Suprapubic skin (tissue), 4 donors: ENCODE measurements around the gene LRRC55. TPM values are rescaled to one million over a fixed set of nuclear protein-coding genes. Genes with fewer than 3 reads are reported as not detected.
A peak's percentile ranks its signal among the peaks of the same experiment; 100 is the strongest.

Experiments
- DNase-seq, 2 donors: peaks; one replicate each; pipeline ENCODE4 v3.0.0-alpha.2; 2019; ENCODE audit warnings: low spot score in 2 of 2
- H3K27ac ChIP-seq: fragments of 200-600 bp; sonication (generic); one replicate; pipeline ENCODE4 v1.5.1; 2019
- H3K27me3 ChIP-seq: fragments of 200-600 bp; sonication (generic); one replicate; pipeline ENCODE4 v1.5.1; 2019
- H3K36me3 ChIP-seq: fragments of 200-600 bp; sonication (generic); one replicate; pipeline ENCODE4 v1.5.1; 2019
- H3K4me1 ChIP-seq: fragments of 200-600 bp; sonication (generic); one replicate; pipeline ENCODE4 v1.5.1; 2019
- H3K4me3 ChIP-seq: fragments of 200-600 bp; sonication (generic); one replicate; pipeline ENCODE4 v1.5.1; 2019; ENCODE audit warnings: mild to moderate bottlenecking
- H3K9me3 ChIP-seq: fragments of 200-600 bp; sonication (generic); one replicate; pipeline ENCODE4 v1.5.1; 2019
- EP300 ChIP-seq: sonication (generic); formaldehyde crosslinking; IDR thresholded peaks from one replicate; pipeline ENCODE4 v1.6.1; 2017; ENCODE audit warnings: antibody characterized with exemption
- POLR2A ChIP-seq, 2 donors: fragments of 450-650 bp; IDR thresholded peaks; one replicate each; pipeline ENCODE4 v1.6.1; 2017; ENCODE audit warnings: antibody characterized with exemption in 2 of 2, mild to moderate bottlenecking in 2 of 2, moderate library complexity in 2 of 2
- POLR2AphosphoS5 ChIP-seq, 3 donors: sonication (generic); formaldehyde crosslinking; IDR thresholded peaks; one replicate each; pipeline ENCODE4 v1.6.1; 2017; ENCODE audit warnings: antibody characterized with exemption in 3 of 3
- WGBS: methylation state at CpG from one replicate; pipeline ENCODE4 v1.1.5; 2018; 5-methylcytosine and 5-hydroxymethylcytosine counted together
- total RNA-seq, 4 donors: library from RNA; depleted of rRNA; stranded (reverse); fragments of >200 nt; gene quantifications; one replicate each; pipeline ENCODE4 v1.1.0, GENCODE V29; 2016
- TF ChIP-seq, protein P1 (sequence below), 2 donors: fragments of 200-600 bp in 1 of 2; fragments of 450-650 bp in 1 of 2; sonication (generic) in 1 of 2; IDR thresholded peaks; one replicate each; pipeline ENCODE4 v1.5.1; 2016 to 2019; ENCODE audit warnings: antibody characterized with exemption in 2 of 2, mild to moderate bottlenecking in 1 of 2, moderate library complexity in 1 of 2

LRRC55 gene
- total RNA-seq, 4 donors from 2014 or later, result 0.08 to 0.24 (median 0.17) TPM; not detected in 1

GRCh38 chr11:57197762-57198161, 16.0 kb downstream of the LRRC55 start:
- WGBS, result 96% methylated on average over 2 of the region's 2 CpGs
- Histone ChIP-seq H3K36me3 (no peaks in the 10 kb centered on the region), H3K4me3 (no peak overlapping the region), H3K27me3 (peaks cover 4% of the 10 kb centered on the region), H3K9me3 (no peaks in the 10 kb centered on the region), H3K27ac (no peak overlapping the region), H3K4me1 (peaks cover 9% of the 10 kb centered on the region)
- TF ChIP-seq POLR2AphosphoS5 (IDR thresholded peaks at IDR 0.05), result no peak
- TF ChIP-seq, protein P1, sequence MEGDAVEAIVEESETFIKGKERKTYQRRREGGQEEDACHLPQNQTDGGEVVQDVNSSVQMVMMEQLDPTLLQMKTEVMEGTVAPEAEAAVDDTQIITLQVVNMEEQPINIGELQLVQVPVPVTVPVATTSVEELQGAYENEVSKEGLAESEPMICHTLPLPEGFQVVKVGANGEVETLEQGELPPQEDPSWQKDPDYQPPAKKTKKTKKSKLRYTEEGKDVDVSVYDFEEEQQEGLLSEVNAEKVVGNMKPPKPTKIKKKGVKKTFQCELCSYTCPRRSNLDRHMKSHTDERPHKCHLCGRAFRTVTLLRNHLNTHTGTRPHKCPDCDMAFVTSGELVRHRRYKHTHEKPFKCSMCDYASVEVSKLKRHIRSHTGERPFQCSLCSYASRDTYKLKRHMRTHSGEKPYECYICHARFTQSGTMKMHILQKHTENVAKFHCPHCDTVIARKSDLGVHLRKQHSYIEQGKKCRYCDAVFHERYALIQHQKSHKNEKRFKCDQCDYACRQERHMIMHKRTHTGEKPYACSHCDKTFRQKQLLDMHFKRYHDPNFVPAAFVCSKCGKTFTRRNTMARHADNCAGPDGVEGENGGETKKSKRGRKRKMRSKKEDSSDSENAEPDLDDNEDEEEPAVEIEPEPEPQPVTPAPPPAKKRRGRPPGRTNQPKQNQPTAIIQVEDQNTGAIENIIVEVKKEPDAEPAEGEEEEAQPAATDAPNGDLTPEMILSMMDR (IDR thresholded peaks at IDR 0.05), result no peak
- TF ChIP-seq POLR2A (IDR thresholded peaks at IDR 0.05), result no peak
- no peak for TF ChIP-seq EP300
- no peak for DNase-seq

DNA sequence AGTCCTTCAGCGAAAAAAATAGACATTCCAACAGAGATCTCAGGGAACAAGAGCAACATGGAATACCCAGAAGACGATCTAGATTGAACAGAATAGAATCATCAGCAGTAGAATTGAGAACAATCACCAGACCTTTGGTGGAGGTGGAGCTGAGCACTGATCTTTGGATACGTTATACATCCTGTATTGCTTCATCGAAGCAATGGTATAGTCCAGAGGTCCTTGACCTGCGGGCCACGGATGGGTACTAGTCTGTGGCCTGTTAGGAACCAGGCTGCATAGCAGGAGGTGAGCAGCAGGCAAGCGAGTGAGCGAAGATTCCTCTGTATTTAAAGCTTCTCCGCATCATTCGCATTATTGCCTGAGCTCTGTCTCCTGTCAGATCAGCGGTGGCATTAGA, 17.6 kb downstream of the LRRC55 start:
- Histone ChIP-seq H3K36me3 (no peaks in the 10 kb centered on the region), H3K27ac (no peak overlapping the region), H3K9me3 (no peaks in the 10 kb centered on the region), H3K4me3 (no peak overlapping the region), H3K4me1 (peaks cover 13% of the 10 kb centered on the region), H3K27me3 (peaks cover 4% of the 10 kb centered on the region)
- no peak for DNase-seq
- WGBS, result 87% methylated on average over 11 of the region's 11 CpGs
- TF ChIP-seq, protein P1 (IDR thresholded peaks at IDR 0.05), result no peak
- TF ChIP-seq POLR2A (IDR thresholded peaks at IDR 0.05) (no peak), EP300 (no peak), POLR2AphosphoS5 (IDR thresholded peaks at IDR 0.05) (no peak)

GRCh38 chr11:57200917-57201316, 19.2 kb downstream of the LRRC55 start:
- no peak for DNase-seq
- H3K36me3 ChIP-seq, result no peaks in the 10 kb centered on the region
- no peak overlapping the region for H3K4me3 ChIP-seq
- WGBS, result 72% methylated on average over 7 of the region's 7 CpGs
- H3K27ac ChIP-seq, result no peak overlapping the region
- H3K27me3 ChIP-seq, result peaks cover 4% of the 10 kb centered on the region
- TF ChIP-seq POLR2A (IDR thresholded peaks at IDR 0.05) (no peak), EP300 (no peak), POLR2AphosphoS5 (IDR thresholded peaks at IDR 0.05) (no peak)
- TF ChIP-seq, protein P1 (IDR thresholded peaks at IDR 0.05), result no peak
- no peaks in the 10 kb centered on the region for H3K9me3 ChIP-seq
- H3K4me1 ChIP-seq, result peaks cover 17% of the 10 kb centered on the region

DNA sequence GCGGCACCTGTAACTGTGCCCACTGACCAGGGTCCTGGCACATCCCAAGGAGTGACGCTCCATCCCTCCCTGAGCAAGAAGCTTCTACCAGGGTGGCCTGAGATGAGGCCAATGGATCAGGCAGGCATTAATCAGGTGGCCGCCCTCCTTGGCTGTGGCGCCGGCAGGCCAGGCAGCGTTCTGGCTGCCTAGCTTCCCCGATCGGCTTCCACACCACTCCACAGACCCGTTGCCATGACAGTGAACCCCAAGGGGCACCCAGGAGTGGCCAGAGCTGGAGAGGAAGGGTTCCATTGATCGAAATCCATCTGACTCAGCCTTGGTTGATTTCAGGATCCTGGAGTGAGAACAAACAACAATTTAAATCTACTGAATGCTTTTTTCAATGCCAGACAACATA, 20.5 kb downstream of the LRRC55 start:
- no peaks in the 10 kb centered on the region for H3K9me3 ChIP-seq
- peak overlapping the region; percentile 18 for H3K27ac ChIP-seq
- H3K36me3 ChIP-seq, result no peaks in the 10 kb centered on the region
- no peak overlapping the region for H3K4me3 ChIP-seq
- WGBS, result 90% methylated on average over 2 of the region's 10 CpGs
- TF ChIP-seq, protein P1 (IDR thresholded peaks at IDR 0.05), result no peak
- TF ChIP-seq POLR2AphosphoS5 (IDR thresholded peaks at IDR 0.05) (no peak), POLR2A (IDR thresholded peaks at IDR 0.05) (no peak), EP300 (no peak)
- DNase-seq, result no peak
- H3K27me3 ChIP-seq, result peaks cover 9% of the 10 kb centered on the region
- peaks cover 17% of the 10 kb centered on the region for H3K4me1 ChIP-seq

DNA sequence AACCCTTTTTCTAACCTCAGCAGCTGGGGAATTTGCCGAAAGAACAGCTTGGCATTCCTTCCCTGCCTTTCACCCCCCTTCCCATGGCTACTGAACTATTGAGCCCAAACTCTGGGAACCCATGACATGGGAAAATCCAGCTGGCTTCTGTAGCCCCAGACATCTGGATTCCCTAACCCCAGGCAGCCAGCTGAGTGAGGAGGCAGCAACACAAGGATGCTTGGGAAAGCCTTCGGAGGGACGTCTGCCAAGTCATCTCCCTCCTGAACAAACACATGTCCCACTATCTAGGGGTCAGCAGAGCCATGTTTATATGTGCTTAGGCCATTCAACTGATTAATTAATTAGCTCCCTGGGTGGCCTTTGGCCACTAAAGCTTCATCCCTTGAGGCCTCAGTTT, 21.6 kb downstream of the LRRC55 start:
- H3K4me1 ChIP-seq, result peaks cover 17% of the 10 kb centered on the region
- WGBS, result 39% methylated on average over 3 of the region's 3 CpGs
- H3K4me3 ChIP-seq, result no peak overlapping the region
- H3K27me3 ChIP-seq, result peaks cover 9% of the 10 kb centered on the region
- H3K9me3 ChIP-seq, result no peaks in the 10 kb centered on the region
- TF ChIP-seq POLR2A (IDR thresholded peaks at IDR 0.05) (no peak), POLR2AphosphoS5 (IDR thresholded peaks at IDR 0.05) (no peak), EP300 (no peak)
- TF ChIP-seq, protein P1 (IDR thresholded peaks at IDR 0.05), result no peak
- no peak overlapping the region for H3K27ac ChIP-seq
- no peaks in the 10 kb centered on the region for H3K36me3 ChIP-seq
- no peak for DNase-seq
